DMS53 treated with DMSO at 0.1 percent for 48 hours (cell line): Measurements from ENCODE around the gene ZNF878.
"Not testable (repeated sequence)": the region's sequence is repeated elsewhere in the genome, so short reads cannot be mapped to it uniquely, and the experiment has no call there.

Experiments used
- DNase-seq: peaks from one replicate; lab custom pipeline; 2025; ENCODE audit not compliant: unreplicated experiment; lab: John Stamatoyannopoulos, UW

Gene ZNF878

DNA sequence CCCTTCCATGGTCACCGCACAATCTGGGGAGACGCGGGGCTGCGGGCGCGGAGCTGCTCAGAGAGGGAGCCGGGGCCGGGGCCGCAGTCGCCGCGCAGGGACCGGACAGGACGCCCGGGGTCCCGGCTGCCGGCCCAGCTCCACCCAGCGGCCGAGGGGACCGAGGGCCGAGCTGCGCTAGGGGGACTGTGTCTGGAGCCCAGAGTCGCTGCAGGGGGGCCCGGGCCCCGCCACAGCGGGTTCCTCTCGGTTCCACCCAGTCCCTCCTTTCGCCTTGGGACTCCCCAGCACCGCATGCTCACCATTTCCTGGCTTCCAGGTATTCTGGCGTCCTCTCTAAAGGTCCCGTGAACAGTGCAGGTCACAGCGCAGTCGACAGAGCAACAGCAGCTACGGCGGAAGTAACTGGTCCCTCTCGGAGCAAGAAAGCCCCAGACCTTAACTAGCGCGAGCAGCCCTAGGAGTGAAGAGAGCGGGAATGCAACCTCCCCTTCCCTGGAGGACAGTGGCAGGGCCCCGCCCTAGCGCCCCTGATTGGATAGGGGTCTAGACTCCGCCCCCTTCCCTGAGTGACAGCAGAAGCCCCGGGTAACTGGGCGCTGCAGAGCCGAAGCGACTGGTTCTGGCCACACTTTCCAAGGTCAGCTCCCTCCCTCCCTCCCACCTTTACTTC lies at the start of gene ZNF878:
Gene ZNF878 (minus strand): TSS at position 465 of the 673 bp plus-strand sequence. CDS start 160 bp downstream, at position 305.
- peak; percentile 89 for DNase-seq

DNA sequence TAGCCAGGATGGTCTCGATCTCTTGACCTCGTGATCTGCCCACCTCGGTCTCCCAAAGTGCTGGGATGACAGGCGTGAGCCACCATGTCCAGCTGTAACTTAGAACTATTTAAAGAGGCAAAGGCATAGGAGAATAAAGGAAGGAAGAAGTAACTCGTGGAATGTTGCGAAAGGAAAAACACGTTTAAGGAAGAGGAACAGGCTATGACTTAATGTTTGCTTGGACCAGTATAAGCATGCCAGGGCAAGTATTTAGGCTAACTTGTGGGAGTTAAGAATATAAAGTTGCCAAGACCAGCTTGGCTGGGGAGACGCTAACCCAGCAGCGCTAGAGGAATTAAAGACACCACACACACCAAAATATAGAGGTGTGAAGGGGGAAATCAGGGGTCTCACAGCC lies 45.3 kb upstream of the ZNF878 start:
- no peak for DNase-seq

DNA sequence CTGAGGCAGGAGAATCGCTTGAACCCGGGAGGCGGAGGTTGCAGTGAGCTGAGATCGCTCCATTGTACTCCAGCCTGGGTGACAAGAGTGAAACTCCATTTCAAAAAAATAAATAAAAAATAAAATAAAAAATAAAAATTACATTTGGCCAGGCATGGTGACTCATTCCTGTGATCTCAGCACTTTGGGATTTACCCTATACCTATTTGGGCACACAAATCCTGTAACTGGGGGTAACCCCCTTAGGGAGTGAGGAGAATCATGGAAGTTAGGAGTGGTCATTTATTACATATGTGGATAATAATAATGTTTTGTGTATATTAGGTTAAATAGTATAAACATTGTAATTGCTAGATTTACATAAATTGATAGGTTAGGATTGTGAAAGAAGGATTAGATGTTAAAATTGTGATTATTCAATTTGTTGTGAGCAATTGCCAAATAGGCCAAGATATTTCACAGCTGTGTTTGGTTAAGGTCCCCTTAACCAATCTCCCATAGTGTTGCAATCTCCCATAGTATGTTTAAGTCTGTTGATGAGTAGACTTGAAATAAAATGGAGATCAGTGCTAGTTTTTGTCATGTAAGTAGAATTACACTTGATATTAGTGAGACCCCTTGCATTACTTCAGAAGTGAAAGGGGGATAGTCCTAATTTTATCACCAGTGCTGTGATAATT lies 42.5 kb upstream of the ZNF878 start:
- no peak for DNase-seq

DNA sequence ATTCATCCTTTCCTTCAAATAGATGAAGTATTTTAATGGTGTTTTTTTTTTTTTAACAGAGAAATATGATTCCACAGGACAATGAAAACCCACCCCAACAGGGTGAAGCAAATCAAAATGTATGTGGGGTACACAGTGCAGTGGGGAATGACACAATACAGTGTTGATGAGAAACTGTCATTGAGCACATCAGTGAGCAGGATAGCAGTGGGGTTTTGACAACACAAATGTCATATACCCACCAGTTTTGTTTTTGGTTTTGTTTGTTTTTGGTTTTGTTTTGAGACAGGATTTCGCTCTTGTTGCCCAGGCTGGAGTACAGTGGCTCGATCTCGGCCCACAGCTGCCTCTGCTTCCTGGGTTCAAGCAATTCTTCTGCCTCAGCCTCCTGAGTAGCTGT lies 41.0 kb upstream of the ZNF878 start:
- no peak for DNase-seq

DNA sequence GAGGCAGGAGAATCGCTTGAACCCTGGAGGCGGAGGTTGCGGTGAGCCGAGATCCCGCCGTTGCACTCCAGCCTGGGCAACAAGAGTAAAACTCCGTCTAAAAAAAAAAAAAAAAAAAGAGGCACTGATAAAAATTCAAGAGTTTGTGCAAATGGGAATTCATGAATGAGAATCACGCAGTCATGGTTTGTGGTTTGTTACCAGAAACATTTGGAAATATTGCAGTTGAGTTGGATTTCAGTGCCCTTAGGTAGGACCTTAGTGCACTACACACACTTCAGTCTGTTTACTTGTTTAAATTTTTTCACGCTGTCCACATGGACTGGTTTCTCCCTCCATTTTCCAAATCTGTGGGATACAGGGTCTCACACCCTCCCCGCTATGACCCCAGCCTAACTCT lies 40.2 kb upstream of the ZNF878 start:
- no peak for DNase-seq

DNA sequence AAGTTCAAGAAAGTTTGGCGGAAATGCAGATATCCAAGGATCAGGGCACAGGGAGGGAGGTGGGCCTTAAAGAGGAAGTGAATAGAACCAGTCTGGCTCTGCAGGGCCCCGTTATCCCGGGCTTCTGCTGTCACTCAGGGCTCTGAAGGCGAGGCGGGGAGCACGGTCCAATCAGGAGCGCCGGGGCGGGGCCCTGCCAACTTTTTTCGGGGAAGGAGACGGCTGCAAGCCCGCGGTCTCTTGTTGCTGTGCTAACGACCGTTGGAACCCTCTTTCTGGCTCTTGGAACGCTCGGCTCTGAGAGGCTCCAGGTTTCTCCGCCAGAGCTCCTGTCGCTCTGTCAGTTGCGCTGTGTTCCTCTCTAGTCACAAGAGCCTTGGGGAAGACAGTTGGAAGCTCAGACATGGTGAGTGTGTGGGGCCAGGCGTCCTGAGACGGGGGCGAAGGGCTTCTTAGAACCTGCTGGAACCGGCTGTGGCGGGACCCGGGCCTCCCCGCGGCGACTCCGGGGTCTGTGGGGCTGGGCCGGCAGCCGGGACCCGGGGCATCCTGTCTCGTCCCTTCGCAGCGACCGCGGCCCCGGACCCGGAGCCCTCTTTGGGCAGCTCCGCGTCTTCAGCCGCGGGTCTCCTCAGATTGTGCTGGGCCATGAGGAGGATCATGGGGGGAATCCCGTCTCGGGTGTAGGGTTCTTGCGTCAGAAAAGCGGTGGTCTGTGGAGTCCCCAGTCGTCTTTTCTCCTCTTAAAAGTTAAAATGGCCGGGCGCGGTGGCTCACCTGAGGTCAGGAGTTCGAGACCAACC lies 39.5 kb upstream of the ZNF878 start:
- DNase-seq = peak; percentile 12

DNA sequence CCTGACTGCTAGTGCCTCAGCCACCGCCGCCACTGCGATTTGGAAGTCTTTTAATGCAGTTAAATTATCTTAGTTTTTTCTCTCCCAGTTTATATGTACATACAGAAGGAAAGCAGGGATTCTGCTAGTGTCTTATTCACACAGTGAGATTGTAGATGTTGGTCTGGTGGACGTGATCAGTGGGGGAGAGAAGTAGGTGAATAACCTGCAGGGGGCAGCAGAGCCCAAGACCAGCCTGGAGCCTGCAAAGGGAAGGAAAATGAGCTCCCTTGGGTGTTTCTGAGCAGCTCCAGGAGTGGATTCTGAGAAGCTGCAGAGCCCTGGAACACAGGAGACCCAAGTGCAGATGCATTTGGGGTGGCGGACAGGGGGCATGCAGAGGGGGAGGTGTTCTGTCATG lies 38.0 kb upstream of the ZNF878 start:
- DNase-seq = peak; percentile 9

DNA sequence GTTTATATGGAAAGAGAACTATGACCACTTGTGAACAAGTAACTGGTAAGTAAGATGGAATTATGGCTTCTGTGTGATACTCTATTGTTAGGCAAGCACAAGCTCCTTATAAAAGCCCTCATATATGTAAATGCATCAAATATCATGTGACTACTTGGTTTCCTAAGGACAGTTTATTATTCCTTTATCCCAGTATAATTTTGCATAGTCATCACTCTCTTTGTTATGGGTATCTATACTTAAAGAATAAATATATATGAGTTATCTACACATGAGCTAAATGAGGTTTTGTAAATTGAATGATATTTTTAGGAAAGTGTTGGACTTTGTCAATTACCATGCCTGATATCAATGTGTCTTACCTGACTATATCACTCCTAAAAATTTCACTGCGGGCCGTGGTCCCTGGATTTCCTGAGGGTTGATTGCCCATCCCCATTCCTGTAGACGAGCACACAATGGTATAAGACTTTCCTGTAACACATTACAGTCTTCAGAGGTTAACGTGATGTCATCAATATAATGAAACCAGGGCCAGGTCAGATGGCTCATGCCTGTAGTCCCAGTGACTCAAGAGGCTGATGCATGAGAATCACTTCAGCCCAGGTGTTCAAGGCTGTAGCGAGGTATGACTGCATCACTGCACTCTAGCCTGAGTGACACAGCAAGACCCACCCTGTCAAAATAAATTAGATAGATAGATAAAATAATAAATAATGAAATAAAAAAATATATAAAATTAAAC lies 32.5 kb upstream of the ZNF878 start:
- DNase-seq = no peak

DNA sequence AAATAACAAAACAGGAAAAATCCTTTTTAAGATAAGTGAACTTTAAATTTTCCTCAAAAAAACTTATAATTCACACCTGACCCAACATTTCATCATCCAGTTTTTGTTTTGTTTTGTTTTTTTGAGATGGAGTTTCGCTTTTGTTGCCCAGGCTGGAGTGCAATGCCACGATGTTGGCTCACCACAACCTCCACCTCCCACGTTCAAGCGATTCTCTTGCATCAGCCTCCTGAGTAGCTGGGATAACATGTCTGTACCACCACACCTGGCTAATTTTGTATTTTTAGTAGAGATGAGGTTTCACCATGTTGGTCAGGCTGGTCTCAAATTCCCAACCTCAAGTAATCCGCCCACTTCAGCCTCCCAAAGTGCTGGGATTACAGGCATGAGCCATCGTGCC lies 30.6 kb upstream of the ZNF878 start:
- DNase-seq = not testable (repeated sequence)

DNA sequence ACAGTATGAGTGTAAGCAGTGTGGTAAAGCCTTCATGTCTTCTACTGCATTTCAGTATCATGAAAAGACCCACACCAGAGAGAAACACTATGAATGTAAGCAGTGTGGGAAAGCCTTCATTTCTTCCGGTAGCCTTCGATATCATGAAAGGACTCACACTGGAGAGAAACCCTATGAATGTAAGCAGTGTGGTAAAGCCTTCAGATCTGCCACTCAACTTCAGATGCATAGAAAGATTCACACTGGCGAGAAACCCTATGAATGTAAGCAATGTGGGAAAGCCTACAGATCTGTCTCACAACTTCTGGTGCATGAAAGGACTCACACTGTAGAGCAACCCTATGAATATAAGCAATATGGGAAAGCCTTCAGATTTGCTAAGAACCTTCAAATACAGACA lies 24.6 kb upstream of the ZNF878 start:
- no peak for DNase-seq

DNA sequence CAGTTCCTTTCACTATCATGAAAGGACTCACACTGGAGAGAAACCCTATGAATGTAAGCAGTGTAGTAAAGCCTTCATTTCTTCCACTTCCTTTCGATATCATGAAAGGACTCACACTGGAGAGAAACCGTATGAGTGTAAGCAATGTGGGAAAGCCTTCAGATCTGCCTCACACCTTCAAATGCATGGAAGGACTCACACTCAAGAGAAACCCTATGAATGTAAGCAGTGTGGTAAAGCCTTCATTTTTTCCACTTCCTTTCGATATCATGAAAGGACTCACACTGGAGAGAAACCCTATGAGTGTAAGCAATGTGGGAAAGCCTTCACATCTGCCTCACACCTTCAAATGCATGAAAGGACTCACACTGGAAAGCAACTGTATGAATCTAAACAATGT lies 23.6 kb upstream of the ZNF878 start:
- DNase-seq = not testable (repeated sequence)

DNA sequence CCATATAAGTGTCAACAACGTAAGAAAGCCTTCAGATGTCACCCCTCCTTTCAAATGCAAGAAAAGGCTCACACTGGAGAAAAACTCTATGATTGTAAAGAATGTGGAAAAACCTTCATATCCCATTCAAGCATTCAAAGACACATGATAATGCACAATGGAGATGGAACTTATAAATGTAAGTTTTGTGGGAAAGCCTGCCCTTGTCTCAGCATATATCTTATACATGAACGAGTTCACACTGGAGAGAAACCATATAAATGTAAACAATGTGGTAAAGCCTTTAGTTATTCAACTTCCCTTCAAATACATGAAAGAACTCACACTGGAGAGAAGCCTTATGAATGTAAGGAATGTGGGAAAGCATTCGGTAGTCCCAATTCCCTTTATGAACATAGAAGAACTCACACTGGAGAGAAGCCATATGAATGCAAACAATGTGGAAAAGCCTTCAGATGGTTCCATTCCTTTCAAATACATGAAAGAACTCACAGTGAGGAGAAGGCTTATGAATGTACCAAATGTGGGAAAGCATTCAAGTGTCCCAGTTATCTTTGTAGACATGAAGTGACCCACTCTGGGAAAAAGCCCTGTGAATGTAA lies 22.9 kb upstream of the ZNF878 start:
- no peak for DNase-seq

DNA sequence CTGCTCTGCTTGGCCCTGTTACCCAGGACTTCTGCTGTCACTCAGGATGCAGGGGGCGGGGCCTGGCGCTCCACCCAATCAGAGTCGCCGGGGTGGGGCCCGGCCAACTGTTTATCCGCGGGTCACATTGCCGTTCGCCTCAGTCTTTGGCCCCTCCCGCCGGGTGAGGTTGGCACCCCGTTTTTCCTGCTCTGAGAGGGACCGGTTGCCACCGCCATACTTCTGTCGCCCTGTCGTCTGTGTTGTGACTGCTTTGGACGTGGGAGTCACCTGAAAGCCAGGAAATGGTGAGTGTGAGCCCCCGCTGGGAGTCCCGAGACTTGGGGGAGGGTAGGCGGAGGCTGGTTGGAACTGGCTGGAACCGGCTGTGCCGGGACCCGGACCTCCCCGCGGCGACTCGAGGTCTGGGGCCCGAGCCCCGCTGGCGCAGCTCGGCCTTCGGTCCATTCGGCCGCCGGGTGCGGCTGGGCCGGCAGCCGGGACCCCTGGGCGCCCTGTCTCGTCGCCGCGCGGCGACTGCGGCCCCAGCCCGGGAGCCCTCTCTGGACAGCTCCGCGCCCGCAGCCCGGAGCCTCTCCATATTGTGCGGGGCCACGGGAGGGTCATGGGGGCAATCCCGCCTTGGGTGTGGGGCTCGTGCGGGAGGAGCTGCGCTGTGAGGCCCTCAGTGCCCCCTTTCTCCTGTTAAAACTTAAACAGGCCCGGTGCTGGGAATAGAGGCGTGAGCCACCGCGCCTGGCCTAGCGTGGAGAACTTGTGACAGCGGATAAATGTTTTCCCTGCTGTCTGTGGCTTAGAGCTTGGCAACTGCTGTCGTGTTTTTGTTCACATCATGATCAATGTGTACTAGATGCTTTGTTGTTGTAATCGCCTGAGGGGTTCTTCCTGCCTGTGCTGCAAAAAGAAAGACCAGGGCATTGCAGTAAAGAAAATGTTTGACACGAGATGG lies 12.1 kb upstream of the ZNF878 start, which contains the start of gene ZNF844:
Gene ZNF844 (plus strand): TSS at position 142 of the 949 bp plus-strand sequence. CDS start 143 bp downstream, at position 285.
- DNase-seq = peak; percentile 63

DNA sequence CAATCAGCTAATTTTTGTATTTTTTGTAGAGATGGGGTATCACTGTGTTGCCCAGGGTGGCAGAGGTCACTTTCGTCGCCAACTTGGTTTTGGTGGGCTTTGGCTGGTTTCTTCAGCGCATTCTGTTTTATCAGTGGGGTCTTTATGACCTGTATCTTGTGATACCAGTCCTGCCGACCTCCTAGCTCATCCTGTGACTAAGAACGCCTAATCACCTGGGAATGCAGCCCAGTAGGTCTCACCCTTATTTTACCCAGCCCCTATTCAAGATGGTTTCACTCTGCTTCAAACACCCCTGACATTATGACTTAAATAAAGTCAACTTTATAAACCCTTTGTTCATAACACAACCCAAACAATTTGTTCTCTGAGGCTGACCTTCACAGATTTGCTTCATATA lies 3.0 kb upstream of the ZNF878 start:
- DNase-seq = no peak

DNA sequence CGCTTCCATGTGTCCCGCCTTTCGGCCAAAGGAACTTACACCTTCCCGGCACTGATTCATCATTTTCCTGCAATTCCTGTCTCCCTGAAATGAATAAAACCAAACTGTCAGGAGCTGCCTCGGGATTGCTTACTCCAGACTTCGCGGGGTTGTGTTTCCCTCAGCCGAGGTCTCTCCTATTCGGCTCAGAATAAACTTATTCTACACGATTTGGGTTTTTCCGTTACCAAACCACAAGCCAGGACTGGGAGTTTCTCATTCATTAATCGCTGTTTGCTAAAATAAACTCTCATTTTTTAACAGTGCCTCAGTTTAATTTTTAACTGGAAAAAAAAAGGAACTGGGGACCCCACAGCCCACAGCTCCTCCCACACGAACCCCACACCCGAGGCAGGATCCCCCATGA lies 667 bp downstream of the ZNF878 start:
- DNase-seq = peak; percentile 6

DNA sequence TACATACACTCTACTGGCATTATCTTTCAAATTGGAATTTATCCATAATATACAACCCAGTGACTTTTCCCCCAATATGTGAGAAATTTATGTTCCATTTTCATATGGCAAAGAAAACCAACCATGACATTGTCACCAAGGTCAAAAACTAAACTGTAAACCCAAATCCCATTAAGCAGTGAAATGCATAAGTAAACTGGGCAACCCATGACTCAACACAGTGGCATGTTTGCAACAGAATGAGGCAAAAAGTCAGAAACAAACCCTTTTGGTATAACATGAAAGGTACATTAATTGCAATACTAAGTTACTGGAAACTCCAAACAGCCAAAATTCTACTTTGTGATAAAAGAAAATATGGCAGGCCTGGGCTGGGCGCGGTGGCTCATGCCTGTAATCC lies 4.9 kb downstream of the ZNF878 start:
- no peak for DNase-seq

DNA sequence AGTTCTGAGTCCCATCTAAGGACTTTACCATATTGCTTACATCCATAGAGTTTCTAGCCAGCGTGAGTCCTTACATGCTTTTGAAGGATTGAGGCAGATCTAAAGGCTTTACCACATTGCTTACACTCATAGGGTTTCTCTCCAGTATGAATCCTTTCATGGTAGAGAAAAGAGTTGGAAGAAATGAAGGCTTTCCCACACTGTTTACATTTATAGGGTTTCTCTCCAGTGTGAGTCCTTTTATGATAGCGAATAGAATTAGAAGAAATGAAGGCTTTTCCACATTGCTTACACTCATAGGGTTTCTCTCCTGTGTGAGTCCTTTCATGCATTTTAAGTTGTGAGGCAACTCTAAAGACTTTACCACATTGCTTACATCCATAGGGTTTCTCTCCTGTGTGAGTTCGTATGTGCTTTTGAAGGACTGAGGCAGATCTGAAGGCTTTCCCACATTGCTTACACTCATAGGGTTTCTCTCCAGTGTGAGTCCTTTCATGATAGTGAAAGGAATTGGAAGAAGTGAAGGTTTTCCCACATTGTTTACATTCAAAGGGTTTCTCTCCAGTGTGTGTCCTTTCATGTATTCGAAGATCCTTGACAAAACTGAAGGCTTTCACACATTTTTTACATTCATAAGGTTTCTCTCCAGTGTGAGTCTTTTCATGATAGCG lies 8.9 kb downstream of the ZNF878 start:
- DNase-seq = no peak

DNA sequence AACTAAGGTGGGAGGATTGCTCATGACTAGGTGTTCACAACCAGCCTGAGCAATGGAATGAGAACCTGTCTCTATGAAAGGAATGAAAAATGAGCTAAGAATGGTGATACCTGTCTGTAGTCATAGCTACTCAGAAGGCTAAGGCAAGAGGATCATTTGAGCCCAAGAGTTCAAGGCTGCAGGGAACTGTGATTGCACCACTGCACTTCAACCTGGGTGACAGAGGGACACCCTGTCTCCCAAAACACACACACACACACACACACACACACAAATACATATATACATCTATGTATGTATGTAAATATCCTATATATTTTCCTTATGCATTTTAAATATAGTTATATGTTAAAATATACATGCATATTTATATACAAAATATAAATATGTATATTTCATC lies 9.9 kb downstream of the ZNF878 start:
- DNase-seq = no peak
